Fibroblast of gingiva (primary cell): ENCODE results near the gene ALPL.
"Not testable (repeated sequence)": the region's sequence is repeated elsewhere in the genome, so short reads cannot be mapped to it uniquely, and the experiment has no call there.

ENCODE experiments used
- DNase-seq: peaks from one replicate; pipeline ENCODE4 v3.0.0-alpha.2; 2011; ENCODE audit warnings: low read depth

ALPL gene

DNA sequence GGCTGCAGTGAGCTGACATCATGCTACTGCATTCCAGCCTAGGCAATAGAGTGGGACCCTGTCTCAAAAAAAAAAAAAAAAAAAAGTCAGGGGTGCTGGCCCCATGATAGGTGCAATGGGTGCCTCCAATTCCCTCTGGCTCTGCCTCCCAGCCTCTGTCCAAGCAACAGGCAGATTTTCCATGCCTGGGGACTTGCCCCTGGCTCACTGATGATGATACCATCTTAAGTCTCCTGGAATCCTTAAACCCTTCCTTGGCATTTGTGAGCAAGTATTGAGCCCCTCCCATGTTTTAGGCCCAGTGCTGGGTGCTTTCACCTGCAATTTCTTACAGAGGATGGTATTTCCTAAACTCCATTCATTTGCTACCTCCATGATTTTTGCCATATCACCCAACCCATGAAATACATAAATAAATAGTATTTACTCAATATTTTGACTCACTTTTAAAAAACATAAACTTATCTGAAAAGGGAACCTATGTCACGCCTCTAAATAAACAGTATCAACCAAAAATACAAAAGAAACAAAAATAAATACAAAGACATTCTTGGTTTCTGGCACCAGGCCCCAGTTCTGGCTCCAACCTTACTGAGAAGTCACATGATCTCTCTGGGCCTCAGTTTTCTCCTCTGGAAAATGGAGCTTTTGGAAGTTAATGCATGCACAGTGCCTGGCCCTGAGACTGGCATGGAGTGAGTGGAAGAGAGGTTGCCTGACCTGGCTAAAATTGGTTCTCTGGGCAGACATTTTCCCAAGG lies 1.5 kb upstream of the ALPL start:
- DNase-seq = no peak

DNA sequence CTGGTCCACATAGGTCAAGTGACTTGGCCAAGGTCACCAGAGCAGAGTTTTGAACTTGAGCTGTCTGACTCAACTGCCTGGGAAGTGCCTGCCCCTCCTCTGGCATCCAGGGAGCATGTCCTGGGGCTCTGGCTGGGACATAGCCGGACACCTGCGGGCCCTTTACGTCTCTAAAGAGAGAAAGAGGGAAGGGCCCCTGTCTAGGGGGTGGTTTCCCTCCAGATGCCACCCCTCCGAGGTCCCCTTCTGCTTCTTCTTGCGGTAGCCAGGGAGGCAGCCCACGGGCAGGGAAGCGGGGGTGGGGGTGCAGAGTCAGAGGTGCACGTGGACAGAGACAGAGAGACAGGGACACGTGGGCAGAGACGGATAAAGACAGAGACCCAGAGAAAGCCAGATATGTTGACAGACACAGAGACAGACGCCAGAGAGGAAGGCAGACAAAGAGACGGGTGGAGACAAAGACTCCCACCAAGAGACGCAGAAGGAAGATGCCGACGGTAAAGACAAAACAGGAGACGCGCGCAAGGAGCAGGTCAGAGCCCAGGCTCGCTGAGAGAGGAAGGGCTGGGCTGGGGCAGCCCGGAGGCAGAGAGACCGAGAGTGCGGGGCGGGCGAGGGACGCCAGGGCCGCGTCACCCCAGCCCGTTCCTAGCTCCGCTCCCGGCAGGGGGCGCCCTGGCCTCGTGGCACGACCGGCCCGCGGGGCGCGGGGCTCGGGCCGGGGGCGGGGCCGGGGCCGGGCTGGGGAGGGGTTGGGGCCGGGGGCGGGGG lies 458 bp upstream of the ALPL start:
- DNase-seq = no peak

DNA sequence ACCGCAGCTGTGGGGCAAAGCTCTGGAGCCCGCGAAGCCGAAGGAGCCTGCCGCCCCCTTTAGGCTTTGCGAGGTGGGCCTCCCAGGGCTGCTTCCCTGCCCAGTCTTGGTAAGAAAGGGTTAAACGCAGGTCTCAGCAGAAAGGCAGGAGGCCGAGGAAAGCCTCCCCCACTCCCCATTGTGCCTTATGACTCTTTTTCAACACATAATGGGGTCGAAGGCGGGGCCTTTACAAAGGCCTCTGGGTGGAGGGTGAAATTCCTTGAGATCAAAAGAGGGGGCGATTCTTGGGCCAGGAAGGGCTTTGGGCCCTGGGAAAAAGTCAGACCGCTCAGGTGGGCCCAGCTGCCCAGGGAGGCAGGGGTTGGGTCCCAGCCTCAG lies 880 bp downstream of the ALPL start:
- no peak for DNase-seq

DNA sequence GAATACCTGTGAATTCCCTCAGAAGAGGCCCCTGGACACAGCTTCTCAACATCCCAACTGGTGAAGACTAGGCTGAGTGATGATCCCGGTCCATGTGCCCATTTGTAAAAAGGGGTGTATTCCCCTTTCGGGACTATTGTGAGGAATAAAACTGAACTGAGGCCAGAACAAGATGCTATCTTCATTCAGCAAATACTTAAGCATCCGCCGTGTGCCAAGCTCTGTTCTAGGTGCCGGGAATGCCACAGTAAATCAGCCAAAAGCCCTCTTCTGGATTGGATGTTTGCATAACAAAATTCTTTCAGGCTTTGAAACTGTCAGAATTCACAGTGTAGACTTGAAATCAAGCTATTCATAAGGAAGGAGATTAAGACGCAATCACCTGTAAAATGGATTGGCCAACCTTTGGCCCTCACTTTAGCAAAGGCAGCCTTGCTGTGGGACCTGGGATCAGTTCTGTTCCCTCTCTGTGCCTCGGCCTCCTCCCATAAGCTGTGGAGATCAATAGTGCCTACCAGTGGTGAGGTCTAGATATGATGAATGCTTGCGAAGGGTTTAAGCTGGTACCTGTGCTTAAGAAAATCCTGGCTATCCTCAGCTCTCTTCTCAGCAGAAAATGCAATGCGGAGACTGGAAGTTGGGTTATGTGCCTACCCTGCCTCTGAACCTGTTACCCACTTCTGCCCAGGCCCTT lies 1.8 kb downstream of the ALPL start:
- no peak for DNase-seq

DNA sequence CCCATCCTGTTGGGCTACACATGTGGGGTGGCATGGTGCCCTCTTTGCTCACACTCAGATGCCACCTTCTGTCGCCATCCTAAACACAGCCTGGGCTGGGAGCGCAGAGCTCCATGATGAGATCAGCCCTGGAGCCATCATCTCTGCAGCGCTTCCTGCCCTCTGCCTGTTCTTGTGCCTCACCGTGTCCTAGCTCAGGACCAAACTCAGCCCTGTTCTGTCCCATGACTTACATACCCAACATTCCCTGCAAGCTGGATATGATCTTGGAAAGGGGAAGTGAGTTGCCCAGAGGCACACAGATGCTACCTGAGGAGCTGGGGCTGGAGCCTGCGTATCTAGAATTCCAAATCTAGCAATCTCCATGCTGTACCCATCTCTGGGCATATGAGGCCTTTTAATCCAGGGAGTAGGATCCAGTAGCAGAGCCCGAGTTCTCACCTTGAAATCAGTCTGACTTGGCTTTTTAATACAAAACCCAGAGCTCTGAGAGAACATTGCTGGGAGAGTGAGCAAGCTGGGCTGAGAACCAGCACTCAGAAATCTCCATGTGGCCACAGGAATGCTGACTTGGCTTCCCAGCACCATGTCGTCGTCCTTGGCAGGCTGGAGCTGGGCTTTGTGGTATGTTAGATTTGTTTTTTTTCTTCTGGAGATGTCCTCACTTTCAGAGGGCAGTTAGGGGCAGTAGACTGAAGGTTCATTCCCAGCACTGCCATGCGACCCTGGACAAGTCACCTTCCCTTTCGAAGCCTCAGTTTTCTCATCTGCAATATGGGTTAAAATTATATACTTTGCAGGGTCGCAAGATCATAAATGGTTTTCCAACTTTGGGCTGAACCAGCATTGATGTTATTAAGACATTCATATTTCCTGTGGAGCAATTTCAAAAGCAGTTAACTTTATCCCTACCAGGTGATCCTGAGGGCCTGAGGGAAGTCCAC lies 2.6 kb downstream of the ALPL start:
- DNase-seq = peak; percentile 96

DNA sequence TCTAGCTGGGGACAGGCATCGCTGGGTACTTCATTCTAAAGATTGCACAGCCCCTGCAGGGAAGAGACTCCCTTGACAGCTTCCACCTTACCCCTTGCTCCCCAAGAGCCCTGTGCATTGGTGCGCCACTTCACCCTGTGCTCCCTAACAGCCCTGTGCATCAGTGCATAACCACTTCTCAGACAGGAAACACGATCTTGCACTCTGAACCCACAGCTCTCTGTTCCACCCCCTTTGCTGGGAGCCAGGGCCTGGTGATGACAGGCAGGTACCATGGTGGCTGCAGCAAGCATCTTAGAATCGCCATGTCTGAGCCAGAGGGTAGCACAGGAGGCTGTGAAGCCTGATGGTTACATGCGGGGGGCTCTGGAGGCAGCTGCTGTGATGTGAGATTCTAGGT lies 5.0 kb downstream of the ALPL start:
- DNase-seq = no peak

DNA sequence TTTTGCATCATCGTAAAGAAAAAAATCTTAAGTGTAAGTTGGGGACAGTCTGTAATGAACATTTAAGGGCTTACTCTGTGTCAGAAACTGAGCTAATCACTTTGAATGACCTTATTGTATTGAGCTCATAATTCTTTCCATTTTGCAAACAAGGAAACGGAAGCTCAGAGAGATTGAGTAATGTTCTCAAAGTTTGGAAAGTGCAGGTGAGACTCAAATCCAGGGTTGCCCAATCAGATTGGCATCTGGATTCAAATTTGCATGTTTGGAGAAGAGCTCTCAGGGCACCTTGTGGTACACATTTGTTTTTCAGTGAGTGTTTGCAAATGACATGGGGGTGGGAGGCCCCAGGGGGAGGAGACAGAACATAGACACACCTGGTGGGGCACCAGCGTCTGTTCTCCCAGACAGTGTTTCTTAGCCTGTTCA lies 8.0 kb downstream of the ALPL start:
- DNase-seq = no peak

DNA sequence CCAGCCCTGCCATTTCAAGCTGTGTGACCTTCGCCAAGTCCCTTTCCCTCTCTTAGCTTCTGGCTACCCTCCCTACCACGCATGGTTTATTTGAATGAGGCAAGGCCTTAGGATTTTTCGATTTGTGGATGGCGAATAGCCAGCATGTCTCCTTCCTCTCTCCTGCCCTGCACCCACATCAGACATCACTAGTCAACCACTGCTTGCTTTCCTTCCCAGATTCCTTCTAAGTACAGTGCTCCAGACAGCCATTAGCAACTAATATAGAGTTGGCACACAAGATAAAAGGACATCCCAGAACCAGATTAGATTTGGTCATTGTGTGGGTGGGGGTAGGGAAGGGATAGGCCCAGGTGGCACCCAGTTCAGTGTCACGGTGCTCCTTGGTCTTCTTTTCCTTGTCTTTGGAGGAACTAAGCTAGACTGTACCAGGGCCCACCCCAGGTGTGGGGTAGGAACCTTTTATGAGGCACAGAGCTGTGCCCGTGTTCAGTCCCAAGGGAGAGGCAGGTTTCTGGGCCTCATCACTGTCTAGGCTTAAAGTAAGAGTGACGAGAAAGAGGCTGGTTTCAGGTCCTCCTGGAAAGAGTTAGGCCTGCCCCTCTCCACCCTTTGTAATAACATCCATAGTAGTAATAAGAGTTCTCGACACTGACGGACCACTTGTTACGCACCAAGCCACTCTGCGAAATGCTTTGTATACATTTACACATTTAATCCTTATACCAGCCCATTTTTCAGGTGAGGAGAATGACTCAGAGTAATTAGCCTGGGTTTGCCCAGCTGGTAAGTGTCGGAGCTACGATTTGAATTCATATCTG lies 8.6 kb downstream of the ALPL start:
- DNase-seq = no peak

DNA sequence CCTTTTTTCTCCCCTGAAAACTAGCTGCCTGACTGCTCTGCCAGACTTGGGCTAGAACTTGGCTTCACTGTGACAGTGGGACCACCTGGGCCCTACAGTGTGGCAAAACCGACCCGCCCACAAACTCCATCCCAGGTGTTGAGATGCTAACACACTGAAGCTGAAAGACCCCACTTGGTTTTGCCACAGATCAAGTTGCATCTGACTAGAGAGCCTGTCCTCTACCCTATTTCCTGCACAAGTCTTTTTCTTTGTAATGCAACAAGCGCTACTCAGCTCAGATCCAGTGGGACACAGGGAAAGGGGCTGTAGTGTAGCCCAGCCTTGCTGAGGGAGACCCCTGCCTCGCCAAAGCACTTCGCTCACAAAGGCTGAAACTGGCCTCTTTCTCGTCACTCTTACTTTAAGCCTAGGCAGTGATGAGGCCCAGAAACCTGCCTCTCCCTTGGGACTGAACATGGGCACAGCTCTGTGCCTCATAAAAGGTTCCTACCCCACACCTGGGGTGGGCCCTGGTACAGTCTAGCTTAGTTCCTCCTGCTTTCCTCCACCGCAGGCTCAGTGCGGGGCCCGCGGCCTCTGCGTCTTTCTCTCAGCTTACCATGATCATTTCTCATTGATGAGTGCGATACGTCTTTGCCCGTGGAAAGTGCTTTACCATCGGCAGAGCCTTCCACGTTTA lies 9.7 kb downstream of the ALPL start:
- DNase-seq = no peak

DNA sequence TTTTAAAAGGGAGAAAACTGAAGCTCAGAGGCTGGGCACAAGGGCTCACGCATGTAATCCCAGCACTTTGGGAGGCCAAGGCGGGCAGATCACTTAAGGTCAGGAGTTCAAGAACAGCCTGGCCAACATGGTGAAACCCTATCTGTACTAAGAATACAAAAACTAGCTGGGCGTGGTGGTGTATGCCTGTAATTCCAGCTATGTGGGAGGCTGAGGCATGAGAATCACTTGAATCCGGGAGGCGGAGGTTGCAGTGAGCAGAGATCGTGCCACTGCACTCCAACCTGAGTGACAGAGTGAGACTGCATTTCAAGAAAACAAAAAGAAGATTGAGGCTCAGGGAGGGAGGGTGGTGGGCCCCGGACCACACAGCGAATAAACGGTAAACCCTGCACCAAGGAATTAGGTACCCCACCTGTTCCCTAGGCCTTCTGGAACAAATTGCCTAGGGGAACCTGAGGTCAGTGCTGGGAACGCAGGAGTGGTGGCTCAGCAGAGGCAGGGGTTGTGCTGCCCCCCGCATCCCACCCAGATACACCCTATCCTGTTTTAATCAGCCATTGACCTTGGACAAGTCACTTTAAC lies 10.4 kb downstream of the ALPL start:
- not testable (repeated sequence) for DNase-seq

DNA sequence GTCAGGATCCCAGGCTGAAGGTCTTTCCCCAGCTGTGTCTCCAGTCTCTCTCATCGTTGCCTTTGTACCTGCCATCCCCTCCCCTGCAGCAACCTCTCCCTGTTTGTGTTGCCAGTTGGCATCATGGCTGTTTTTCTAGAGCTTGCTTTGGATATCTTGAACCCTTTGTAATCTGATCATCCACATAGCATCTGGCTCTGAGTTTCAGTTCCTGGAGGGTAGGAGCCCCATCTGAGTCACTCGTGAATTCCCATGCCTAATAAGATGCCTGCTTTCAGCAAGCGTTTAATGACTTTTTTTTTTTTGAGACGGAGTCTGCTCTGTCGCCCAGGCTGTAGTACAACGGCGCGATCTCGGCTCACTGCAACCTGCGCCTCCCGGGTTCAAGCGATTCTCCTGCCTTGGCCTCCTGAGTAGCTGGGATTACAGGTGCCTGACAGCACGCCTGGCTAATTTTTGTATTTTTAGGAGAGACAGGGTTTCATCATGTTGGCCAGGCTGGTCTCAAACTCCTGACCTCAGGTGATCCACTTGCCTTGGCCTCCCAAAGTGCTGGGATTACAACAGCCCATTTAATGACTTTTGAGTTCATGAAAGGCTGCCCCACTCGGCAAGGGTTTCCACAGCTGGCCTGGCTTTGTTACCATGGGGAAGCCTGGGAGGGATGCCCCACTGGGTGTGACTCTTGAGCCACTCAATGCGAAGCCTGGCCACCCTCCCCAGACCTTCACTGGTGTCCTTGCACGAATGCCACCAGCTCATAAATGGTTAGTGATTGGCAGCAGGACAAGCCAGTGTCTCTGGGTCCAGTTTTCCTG lies 11.9 kb downstream of the ALPL start:
- peak; percentile 22 for DNase-seq

DNA sequence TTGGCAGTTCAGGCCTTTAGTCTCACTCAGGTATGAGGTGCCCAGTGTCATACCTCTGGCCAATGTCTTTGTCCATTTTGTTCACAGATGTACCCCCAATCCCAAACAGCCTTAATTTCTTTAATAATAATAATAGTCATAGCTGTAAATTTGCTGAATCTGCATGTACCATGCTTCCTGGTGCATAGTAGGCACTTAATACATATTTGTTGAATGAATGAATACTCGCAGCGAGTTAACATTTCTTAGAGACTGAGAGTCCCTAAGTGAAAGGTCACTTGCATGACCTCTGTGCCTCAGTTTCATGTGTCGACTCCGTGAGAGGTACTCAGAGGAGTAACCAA lies 12.5 kb downstream of the ALPL start:
- DNase-seq = no peak

DNA sequence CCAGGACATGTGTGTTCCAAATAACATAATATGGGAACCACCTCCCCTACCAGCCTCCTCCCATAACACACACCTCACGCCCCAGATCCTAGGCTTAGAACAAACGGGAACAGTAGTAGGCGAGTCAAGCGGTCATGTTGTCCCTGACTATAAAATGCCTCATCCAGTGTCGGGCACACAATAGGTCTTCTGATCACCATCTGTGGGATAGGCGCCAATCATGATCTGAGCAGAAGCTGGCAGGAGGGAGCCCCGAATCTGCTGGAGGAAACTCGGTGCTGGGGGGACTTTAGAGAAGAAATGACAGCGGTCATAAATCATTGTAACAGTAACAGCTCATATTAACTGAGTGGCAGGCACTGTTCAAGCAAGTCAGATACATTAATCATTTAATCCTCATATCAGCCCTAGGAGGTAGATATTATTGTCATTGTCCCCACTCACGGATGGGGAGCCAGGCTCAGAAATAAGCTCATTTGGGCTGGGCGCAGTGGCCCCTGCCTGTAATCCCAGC lies 13.4 kb downstream of the ALPL start:
- DNase-seq = no peak

DNA sequence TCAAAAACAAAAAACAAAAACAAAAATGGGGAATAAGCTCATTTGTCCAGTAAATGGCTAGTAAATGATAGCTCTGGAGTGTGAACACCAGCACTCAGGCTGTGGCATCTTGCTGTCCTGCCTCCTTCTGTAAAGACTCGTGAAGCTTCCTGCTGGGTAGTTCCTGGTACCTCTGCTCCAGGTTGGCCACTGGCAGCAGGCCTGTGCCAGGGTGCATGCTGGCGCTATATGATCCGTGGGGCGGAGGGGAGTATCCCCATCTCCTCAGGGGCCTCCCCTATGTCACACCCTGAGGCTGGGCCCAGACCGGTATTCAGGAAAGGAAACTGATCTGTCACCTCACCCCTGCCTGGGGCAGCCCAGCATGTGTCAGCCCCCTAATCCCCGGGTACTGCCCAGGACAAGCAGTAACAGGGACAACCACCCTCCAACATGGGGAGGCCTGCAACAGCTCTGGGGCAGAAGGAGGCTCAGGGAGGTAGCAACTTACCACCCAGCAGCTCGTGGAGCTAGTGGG lies 14.1 kb downstream of the ALPL start:
- no peak for DNase-seq

DNA sequence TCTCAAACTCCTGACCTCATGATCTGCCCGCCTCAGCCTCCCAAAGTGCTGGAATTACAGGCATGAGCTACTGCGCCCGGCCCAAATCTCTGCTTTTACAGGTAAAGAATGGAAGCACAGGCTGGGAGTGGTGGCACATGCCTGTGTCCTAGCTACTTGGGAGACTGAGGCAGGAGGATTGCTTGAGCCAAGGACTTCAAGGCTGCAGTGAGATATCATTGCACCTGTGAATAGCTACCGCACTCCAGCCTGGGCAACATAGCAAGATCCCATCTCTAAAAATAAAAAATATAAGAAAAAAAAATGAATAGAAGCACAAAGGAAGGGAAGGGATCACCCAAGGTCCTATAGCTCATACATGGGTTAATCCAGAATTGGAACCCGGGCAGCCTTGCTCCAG lies 15.0 kb downstream of the ALPL start:
- no peak for DNase-seq

DNA sequence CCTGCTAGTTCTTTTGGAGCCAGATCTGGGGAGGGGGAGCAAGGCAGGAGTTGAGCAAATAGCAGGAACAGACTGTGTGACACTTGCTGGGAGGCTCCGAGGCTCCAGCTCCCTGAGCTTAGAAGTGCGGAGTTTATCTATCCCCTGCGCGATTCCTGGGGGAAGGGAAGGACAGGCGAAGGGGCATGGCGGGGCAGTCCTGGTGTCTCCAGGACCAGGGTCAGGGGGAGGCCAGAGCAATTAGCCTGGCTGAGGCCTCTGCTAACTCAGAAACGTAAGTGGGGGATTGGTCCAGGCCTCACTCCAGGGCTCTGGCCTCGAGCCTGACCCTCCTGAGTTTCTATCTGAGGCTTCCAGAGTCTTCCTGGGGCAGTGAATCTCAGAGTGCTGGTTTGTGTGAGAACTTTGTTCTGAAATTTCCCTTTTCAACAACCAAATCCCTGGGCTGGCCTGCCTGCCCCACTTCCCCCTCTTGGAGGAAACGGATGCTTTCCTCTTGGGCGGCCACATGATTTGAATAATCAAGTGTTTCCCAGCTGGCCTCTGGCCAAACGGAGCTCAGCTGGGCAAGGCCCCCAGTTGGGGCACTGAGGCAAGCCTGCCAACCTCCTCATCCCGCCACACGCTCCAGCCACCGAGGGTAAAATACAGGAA lies 15.6 kb downstream of the ALPL start:
- DNase-seq = no peak

DNA sequence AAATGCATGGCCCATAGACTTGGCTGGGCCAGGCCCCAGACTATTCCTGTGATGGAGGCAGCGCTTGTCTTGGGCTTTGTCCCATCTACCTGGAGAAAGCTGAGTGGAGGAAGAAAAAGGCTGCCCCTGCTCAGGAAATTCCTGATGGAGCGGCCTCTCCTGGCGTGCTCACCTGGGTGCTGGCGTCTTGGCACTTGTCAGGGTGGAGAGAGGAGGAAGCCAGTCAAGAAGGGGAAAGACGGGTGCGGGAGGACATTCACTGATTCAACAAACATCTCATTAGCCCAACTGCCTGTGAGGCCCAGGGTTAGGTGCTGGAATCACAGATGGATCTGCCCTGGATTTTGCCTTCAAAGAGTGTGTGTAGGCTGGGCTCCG lies 16.1 kb downstream of the ALPL start:
- DNase-seq = no peak

DNA sequence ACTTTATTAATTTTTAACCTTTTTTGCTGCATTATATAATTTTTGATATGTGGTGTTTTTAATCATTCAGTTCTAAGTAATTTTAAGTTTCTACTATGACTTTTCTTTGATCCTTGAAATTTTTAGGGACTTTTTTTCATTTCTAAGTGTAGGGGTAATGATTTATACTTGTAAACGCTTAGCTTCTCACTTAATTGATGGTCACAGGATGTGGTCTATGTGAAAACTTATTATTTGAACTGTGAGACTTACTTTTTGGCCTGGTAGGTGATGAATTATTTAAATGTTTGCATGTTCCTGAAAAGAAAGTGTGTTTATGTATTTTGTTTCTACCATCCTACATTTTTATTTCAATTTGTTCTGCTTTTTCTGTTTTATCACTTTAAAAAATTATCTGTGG lies 17.2 kb downstream of the ALPL start:
- no peak for DNase-seq
